Testis (tissue), 3 donors: ENCODE data around the gene HOXD3. TPM values are rescaled to one million over a fixed set of nuclear protein-coding genes. Genes with fewer than 3 reads are reported as not detected.

ENCODE experiments used
- DNase-seq: peaks from one replicate; pipeline ENCODE4 v3.0.0-alpha.2; 2019
- H3K27ac ChIP-seq, 2 donors: fragments of 200-600 bp; sonication (generic); one replicate each; pipeline ENCODE4 v1.5.1; 2019
- H3K27me3 ChIP-seq: fragments of 200-600 bp; sonication (generic); one replicate; pipeline ENCODE4 v1.5.1; 2019
- H3K36me3 ChIP-seq: fragments of 200-600 bp; sonication (generic); one replicate; pipeline ENCODE4 v1.5.1; 2017; ENCODE audit warnings: low read depth; ENCODE audit errors: missing control alignments
- H3K4me1 ChIP-seq: fragments of 200-600 bp; sonication (generic); one replicate; pipeline ENCODE4 v1.5.1; 2019
- H3K4me3 ChIP-seq, 2 donors: fragments of 200-600 bp; sonication (generic); one replicate each; pipeline ENCODE4 v1.5.1; 2017 to 2019
- H3K9me3 ChIP-seq: fragments of 200-600 bp; sonication (generic); one replicate; pipeline ENCODE4 v1.5.1; 2017
- CTCF ChIP-seq, 3 experiments: fragments of 450-650 bp in 2 of 3; fragments of 200-600 bp in 1 of 3; sonication (generic) in 1 of 3; IDR thresholded peaks; one replicate each; pipeline ENCODE4 v1.5.1; 2016 to 2019; ENCODE audit warnings: antibody characterized with exemption in 3 of 3, mild to moderate bottlenecking in 2 of 3, moderate library complexity in 1 of 3
- POLR2A ChIP-seq: fragments of 450-650 bp; IDR thresholded peaks from one replicate; pipeline ENCODE4 v1.6.1; 2017; ENCODE audit warnings: antibody characterized with exemption, mild to moderate bottlenecking, moderate library complexity
- WGBS, 2 donors: methylation state at CpG; one replicate each; pipeline ENCODE4 v1.1.5; 2018; 5-methylcytosine and 5-hydroxymethylcytosine counted together
- intact Hi-C: fragments of 100-400 bp; cut with DNase I; formaldehyde crosslinking; loops from one replicate; pipeline ENCODE4 v1.15.1; 2023; ENCODE audit warnings: low total_unique reads
- polyA plus RNA-seq: library from polyadenylated mRNA; stranded (reverse); fragments of 350-450 nt; fragmentation: Illumina TruSeq; extraction: RNeasy Lipid Tissue Mini Kit (QIAGEN cat#74804); gene quantifications from one replicate; pipeline ENCODE4 v1.2.3, GENCODE V29; 2014; ENCODE audit warnings: low read depth, low replicate concordance; ENCODE audit not compliant: insufficient read depth
- total RNA-seq, 2 donors: library from RNA; depleted of rRNA; stranded (reverse); fragments of >200 nt; gene quantifications; one replicate each; pipeline ENCODE4 v1.2.3, GENCODE V29; 2016

Gene HOXD3
- total and polyA plus RNA-seq, 3 donors from 2014 or later: 2.7 to 22.3 (median 14.0) TPM

DNA sequence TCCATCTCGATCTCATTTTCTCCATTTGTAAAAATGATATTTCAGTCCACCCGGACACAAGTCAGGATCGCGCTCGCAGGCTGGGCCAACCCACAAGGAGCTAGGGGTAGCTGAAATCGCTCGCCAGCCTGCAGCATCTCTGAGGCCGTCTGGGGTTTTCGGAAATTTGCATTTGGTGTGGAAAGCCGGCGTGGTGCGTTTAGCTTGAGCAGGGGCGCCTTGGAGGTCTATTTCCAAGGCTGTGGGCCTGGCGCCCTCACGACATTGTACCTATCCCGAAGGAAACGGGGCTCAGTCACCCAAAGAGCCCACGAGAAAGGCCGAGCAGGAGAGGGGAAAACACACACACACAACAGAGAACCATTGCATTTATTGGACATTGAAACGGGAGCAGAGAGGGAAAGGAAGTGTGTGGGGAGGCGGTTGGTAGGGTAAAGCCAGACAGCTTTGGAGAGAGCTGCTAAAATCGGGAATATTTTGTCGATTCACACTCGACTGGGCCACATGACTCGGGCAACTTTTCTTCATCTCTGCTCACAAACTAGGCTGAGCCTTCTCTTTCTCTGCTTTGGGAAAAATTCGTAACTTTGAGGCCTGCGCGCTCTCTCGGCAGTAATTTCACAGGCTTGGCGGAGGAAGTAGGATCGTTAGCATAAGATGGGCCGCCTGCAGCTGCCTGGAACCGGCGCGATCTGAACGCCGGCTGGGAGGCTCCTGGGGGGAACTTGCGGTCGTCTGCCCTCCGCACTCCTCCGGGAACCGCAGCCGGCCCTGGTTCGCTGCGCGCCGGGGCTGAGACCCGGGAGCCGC, 28.7 kb upstream of the HOXD3 start:
- Histone ChIP-seq H3K9me3 (no peaks in the 10 kb centered on the region), H3K4me3 (peak overlapping the region; percentile 81 to 85), H3K27me3 (no peaks in the 10 kb centered on the region), H3K4me1 (peaks cover 12% of the 10 kb centered on the region), H3K27ac (peak overlapping the region; percentile 93 to 98), H3K36me3 (no peaks in the 10 kb centered on the region)
- TF ChIP-seq CTCF (IDR thresholded peaks at IDR 0.05) (no peak), POLR2A (no peak)
- no peak for DNase-seq
- intact Hi-C loops: loop anchor here (10.0 kb wide), 1 partner anchor 1026 kb away; no protein-coding TSS in a partner anchor
- WGBS, 2 donors: 7 to 10% methylated on average over 48 to 49 of the region's 49 CpGs

DNA sequence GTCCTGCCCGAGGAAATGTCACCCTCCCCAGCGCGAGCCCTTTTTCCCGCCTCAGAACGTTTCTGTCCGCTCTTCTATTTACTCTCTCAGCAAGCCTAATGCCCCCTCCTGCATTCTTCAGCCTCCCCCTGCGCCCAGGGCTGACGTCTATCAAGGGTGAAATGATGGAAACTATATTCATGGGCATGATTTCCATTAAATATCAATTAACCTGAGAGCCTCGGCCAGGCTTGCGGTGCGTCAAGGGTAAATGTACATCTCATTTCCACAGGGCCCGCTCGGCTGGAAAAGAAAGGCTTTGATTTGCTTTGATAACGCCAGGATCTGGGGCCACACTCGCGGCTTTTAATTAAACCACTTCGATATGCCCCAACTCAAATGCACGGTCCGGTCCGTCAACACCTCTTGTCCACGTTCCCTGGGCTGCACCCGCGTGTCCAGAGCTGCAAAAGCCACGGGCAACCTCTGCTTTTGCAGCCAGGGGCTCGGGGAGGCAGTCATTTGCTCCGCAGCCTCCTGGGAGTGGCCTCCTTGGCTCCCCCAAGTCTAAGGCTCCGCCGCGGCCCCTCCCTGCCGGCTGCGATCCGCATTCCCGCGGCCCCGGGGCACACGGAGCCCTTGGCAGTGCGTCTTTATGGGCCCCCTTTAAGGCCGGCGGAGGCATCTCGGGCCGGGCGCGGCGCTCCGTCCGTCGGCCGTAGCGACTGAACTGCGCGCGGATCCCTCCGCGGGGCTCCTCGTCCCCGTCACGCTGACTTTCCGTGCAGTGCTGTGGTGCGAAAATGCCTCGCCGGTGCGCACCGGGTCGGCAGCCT, 27.9 kb upstream of the HOXD3 start, which contains the start of gene HOXD8:
Gene HOXD8, plus strand, starts transcription at position 724 of the 815 bp plus-strand sequence. CDS start 662 bp downstream, outside the sequence.
- Histone ChIP-seq H3K4me1 (peaks cover 12% of the 10 kb centered on the region), H3K9me3 (no peaks in the 10 kb centered on the region), H3K4me3 (peak within 1 kb of the TSS; percentile 81 to 85), H3K27ac (peak within 1 kb of the TSS; percentile 93 to 98), H3K36me3 (no peaks in the 10 kb centered on the region), H3K27me3 (no peaks in the 10 kb centered on the region)
- WGBS, 2 donors: 1% methylated on average over 28 to 40 of the region's 64 CpGs
- intact Hi-C loops: loop anchor here (10.0 kb wide), 1 partner anchor 1026 kb away; no protein-coding TSS in a partner anchor
- peak; percentile 91 for DNase-seq
- TF ChIP-seq CTCF (IDR thresholded peaks at IDR 0.05) (peak in 1 of 3 experiments; percentile 12), POLR2A (peak; percentile 44)

- peak overlapping the region; percentile 93 to 98 for H3K27ac ChIP-seq
- H3K36me3 ChIP-seq: no peaks in the 10 kb centered on the region
- peak overlapping the region; percentile 81 to 85 for H3K4me3 ChIP-seq
- peaks cover 15% of the 10 kb centered on the region for H3K4me1 ChIP-seq
- 0% methylated on average over 32 of the region's 43 CpGs; no CpG with 5 or more reads in 1 of the 2 donors for WGBS, 2 donors
- intact Hi-C loops: loop anchor here (5.0 to 10.0 kb wide), 2 partner anchors 508 to 1025 kb away; no protein-coding TSS in a partner anchor
- H3K27me3 ChIP-seq: no peaks in the 10 kb centered on the region
- DNase-seq: no peak
- no peaks in the 10 kb centered on the region for H3K9me3 ChIP-seq
- TF ChIP-seq POLR2A: no peak
Measured at GRCh38 chr2:176129813-176130146, 27.3 kb upstream of the HOXD3 start.

- H3K36me3 ChIP-seq: no peaks in the 10 kb centered on the region
- peak overlapping the region; percentile 81 to 85 for H3K4me3 ChIP-seq
- WGBS, 2 donors: 1 to 2% methylated on average over 8 to 39 of the region's 100 CpGs
- peak; percentile 74 for DNase-seq
- intact Hi-C loops: loop anchor here (5.0 kb wide), 1 partner anchor 507 kb away; no protein-coding TSS in a partner anchor
- H3K4me1 ChIP-seq: peaks cover 21% of the 10 kb centered on the region
- no peaks in the 10 kb centered on the region for H3K9me3 ChIP-seq
- no peaks in the 10 kb centered on the region for H3K27me3 ChIP-seq
- H3K27ac ChIP-seq: peak overlapping the region; percentile 93 to 98
- TF ChIP-seq CTCF (IDR thresholded peaks at IDR 0.05) (no peak), POLR2A (no peak)
Measured at GRCh38 chr2:176130147-176130956, 26.8 kb upstream of the HOXD3 start.
